ENCODE data around the gene IL1RAPL1. TPM values are rescaled to one million over a fixed set of nuclear protein-coding genes. Genes with fewer than 3 reads are reported as not detected.

The IL1RAPL1 gene
- total RNA-seq, 4 donors from 2014 or later: 8.2 to 10.9 (median 8.8) TPM

GRCh38 chrX:28585767-28586166 is 1.5 kb upstream of the IL1RAPL1 start:
- Histone ChIP-seq H3K36me3 (no peaks in the 10 kb centered on the region), H3K4me3 (peak overlapping the region in 2 of 4 donors; percentile 34 to 49), H3K27ac (no peak overlapping the region), H3K27me3 (peaks cover 0 to 27% of the 10 kb centered on the region in 2 donors), H3K4me1 (no peaks in the 10 kb centered on the region), H3K9me3 (no peaks in the 10 kb centered on the region)
- DNase-seq (ENCODE audit: low spot score in 2 of 2): no peak
- TF ChIP-seq POLR2A (IDR thresholded peaks at IDR 0.05): no peak
- TF ChIP-seq CTCF (IDR thresholded peaks at IDR 0.05): no peak
- no peak for TF ChIP-seq EP300 (IDR thresholded peaks at IDR 0.05)
- WGBS, 2 donors: 25 to 43% methylated on average over 10 of the region's 10 CpGs

GRCh38 chrX:28586286-28586685 is 960 bp upstream of the IL1RAPL1 start:
- Histone ChIP-seq H3K4me1 (no peaks in the 10 kb centered on the region), H3K9me3 (no peaks in the 10 kb centered on the region), H3K36me3 (no peaks in the 10 kb centered on the region), H3K27me3 (peaks cover 0 to 27% of the 10 kb centered on the region in 2 donors), H3K4me3 (peak overlapping the region; percentile 23 to 49 (median 31)), H3K27ac (peak overlapping the region in 2 of 4 donors; percentile 26 to 76)
- no peak for DNase-seq (ENCODE audit: low spot score in 2 of 2)
- TF ChIP-seq CTCF (IDR thresholded peaks at IDR 0.05) (no peak), EP300 (IDR thresholded peaks at IDR 0.05) (no peak), POLR2A (IDR thresholded peaks at IDR 0.05) (no peak)
- WGBS, 2 donors: 0 to 22% methylated on average over 5 to 9 of the region's 9 CpGs

GRCh38 chrX:28589046-28589445 is 1.8 kb downstream of the IL1RAPL1 start:
- peak overlapping the region in 3 of 4 donors; percentile 24 to 49 (median 43) for H3K4me3 ChIP-seq
- peaks cover 0 to 27% of the 10 kb centered on the region in 2 donors for H3K27me3 ChIP-seq
- TF ChIP-seq CTCF (IDR thresholded peaks at IDR 0.05) (no peak), EP300 (IDR thresholded peaks at IDR 0.05) (no peak), POLR2A (IDR thresholded peaks at IDR 0.05) (no peak)
- peak overlapping the region in 3 of 4 donors; percentile 33 to 76 (median 34) for H3K27ac ChIP-seq
- no peaks in the 10 kb centered on the region for H3K9me3 ChIP-seq
- H3K36me3 ChIP-seq: no peaks in the 10 kb centered on the region
- no peaks in the 10 kb centered on the region for H3K4me1 ChIP-seq
- no peak for DNase-seq (ENCODE audit: low spot score in 2 of 2)
- WGBS, 2 donors: 11 to 33% methylated on average over 5 of the region's 5 CpGs

GRCh38 chrX:28590396-28590795 is 3.1 kb downstream of the IL1RAPL1 start:
- Histone ChIP-seq H3K27ac (peak overlapping the region in 3 of 4 donors; percentile 7 to 76 (median 33)), H3K4me1 (no peaks in the 10 kb centered on the region), H3K9me3 (no peaks in the 10 kb centered on the region), H3K4me3 (peak overlapping the region in 2 of 4 donors; percentile 5 to 49), H3K27me3 (peaks cover 0 to 27% of the 10 kb centered on the region in 2 donors), H3K36me3 (no peaks in the 10 kb centered on the region)
- TF ChIP-seq POLR2A (IDR thresholded peaks at IDR 0.05): no peak
- peak in 1 of 5 experiments; percentile 20 for TF ChIP-seq CTCF (IDR thresholded peaks at IDR 0.05)
- WGBS, 2 donors: 16 to 33% methylated on average over 2 of the region's 2 CpGs
- no peak for DNase-seq (ENCODE audit: low spot score in 2 of 2)

- 32 to 45% methylated on average over 7 of the region's 7 CpGs for WGBS, 2 donors
- TF ChIP-seq POLR2A (IDR thresholded peaks at IDR 0.05): no peak
- no peak for TF ChIP-seq EP300 (IDR thresholded peaks at IDR 0.05)
- TF ChIP-seq CTCF (IDR thresholded peaks at IDR 0.05): no peak
- no peaks in the 10 kb centered on the region for H3K9me3 ChIP-seq
- no peaks in the 10 kb centered on the region for H3K36me3 ChIP-seq
- peaks cover 0 to 19% of the 10 kb centered on the region in 2 donors for H3K27me3 ChIP-seq
- peak overlapping the region in 2 of 4 donors; percentile 0 to 49 for H3K4me3 ChIP-seq
- H3K4me1 ChIP-seq: no peaks in the 10 kb centered on the region
- H3K27ac ChIP-seq: peak overlapping the region in 2 of 4 donors; percentile 26 to 76
- no peak for DNase-seq (ENCODE audit: low spot score in 2 of 2)
These were observed 4.3 kb downstream of the IL1RAPL1 start for GRCh38 chrX:28591542-28591941.

All from tibial nerve (tissue), 4 donors.